GM21619 (cell line): ENCODE results near the gene EFCAB14.
"Not testable (repeated sequence)": the region's sequence is repeated elsewhere in the genome, so short reads cannot be mapped to it uniquely, and the experiment has no call there.

ENCODE experiments used
- ATAC-seq: cut with Tn5 transposase; IDR thresholded peaks from one replicate; pipeline ENCODE4 v1.9.1; 2021; ENCODE audit not compliant: unreplicated experiment

Gene EFCAB14

GRCh38 chr1:46724991-46725735 is 6.2 kb upstream of the EFCAB14 start:
- ATAC-seq: peak; percentile 92

- no peak for ATAC-seq
Observed at GRCh38 chr1:46723901-46724300, 5.0 kb upstream of the EFCAB14 start.

GRCh38 chr1:46721686-46722205 is 2.8 kb upstream of the EFCAB14 start:
- ATAC-seq: no peak

GRCh38 chr1:46721204-46721603 is 2.3 kb upstream of the EFCAB14 start:
- ATAC-seq: no peak

GRCh38 chr1:46720319-46720718 is 1.4 kb upstream of the EFCAB14 start:
- ATAC-seq: not testable (repeated sequence)

GRCh38 chr1:46719689-46720088 is 775 bp upstream of the EFCAB14 start:
- no peak for ATAC-seq

GRCh38 chr1:46718340-46718726 is 581 bp downstream of the EFCAB14 start:
- no peak for ATAC-seq

- no peak for ATAC-seq
Observed at GRCh38 chr1:46717654-46718053, 1.3 kb downstream of the EFCAB14 start.

GRCh38 chr1:46714976-46715375 is 3.9 kb downstream of the EFCAB14 start:
- no peak for ATAC-seq

- no peak for ATAC-seq
Observed at GRCh38 chr1:46708121-46708520, 10.8 kb downstream of the EFCAB14 start.

GRCh38 chr1:46705408-46705807 is 13.5 kb downstream of the EFCAB14 start:
- ATAC-seq: no peak

GRCh38 chr1:46703927-46704641 is 14.8 kb downstream of the EFCAB14 start:
- no peak for ATAC-seq

GRCh38 chr1:46699666-46700065 is 19.2 kb downstream of the EFCAB14 start:
- ATAC-seq: no peak

GRCh38 chr1:46697053-46697452 is 21.9 kb downstream of the EFCAB14 start:
- ATAC-seq: no peak

- not testable (repeated sequence) for ATAC-seq
Observed at GRCh38 chr1:46694676-46695075, 24.2 kb downstream of the EFCAB14 start.

GRCh38 chr1:46692811-46693770 is 25.8 kb downstream of the EFCAB14 start:
- no peak for ATAC-seq

- ATAC-seq: no peak
Observed at GRCh38 chr1:46691997-46692790, 26.7 kb downstream of the EFCAB14 start.

GRCh38 chr1:46690931-46691421 is 27.9 kb downstream of the EFCAB14 start:
- ATAC-seq: no peak

GRCh38 chr1:46689897-46690296 is 29.0 kb downstream of the EFCAB14 start:
- ATAC-seq: no peak

GRCh38 chr1:46689356-46689755 is 29.6 kb downstream of the EFCAB14 start:
- no peak for ATAC-seq
